GM19239 (cell line): ENCODE data around the gene GGN.

Experiments used
- DNase-seq: peaks from one replicate; pipeline ENCODE4 v3.0.0; 2011; ENCODE audit warnings: low spot score; ENCODE audit not compliant: insufficient read length
- FAIRE-seq: peaks from 2 replicates; lab custom pipeline; 2011; peaks lifted over from hg19 to GRCh38; lab: Jason Lieb, UNC

The GGN gene

GRCh38 chr19:38336638-38337359 is 51.0 kb downstream of the GGN start:
- FAIRE-seq (no peak), DNase-seq (peak; percentile 80)

GRCh38 chr19:38335949-38336637 is 51.7 kb downstream of the GGN start:
- FAIRE-seq (peak; percentile 99), DNase-seq (peak; percentile 85)
